Measurements from ENCODE around the gene IFRD2. TPM values are rescaled to one million over a fixed set of nuclear protein-coding genes. Genes with fewer than 3 reads are reported as not detected.

Gene IFRD2
- total RNA-seq, 1 experiment from 2014 or later: 111 TPM

DNA sequence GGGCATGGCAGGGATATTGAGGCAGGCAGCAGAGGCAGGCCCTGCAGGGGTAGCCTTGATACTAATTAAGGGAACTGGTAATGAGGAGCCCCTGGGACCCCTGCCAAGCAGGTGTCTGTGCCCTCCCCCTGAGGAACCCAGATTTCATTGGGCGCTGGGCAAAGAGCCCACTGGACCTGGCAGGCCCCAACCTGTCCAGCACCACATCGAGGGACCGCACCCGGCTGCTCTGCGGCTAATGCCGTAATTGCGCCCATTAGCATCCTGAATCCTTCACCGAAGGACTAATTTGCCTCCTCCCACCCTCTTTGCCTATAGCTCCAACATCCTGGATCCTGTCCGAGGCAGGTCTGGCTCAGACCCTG is 37.0 kb downstream of the IFRD2 start:
- ChIA-PET CTCF (no interaction called here), POLR2A (no interaction called here)
- no peaks in the 10 kb centered on the region; the same call in 1 of the 2 replicates for H3K4me1 ChIP-seq (ENCODE audit: control insufficient read depth, insufficient read depth, low read length)
- no peak for ATAC-seq
- intact Hi-C loops (cut with micrococcal nuclease; ENCODE audit: unreplicated experiment): no loop called here
- no TSS peak for BruUV-seq (replicated peaks)
- DNase-seq (ENCODE audit: low read depth, low spot score): no peak
- no peaks in the 10 kb centered on the region for H3K27me3 ChIP-seq (ENCODE audit: control insufficient read depth, insufficient read depth, low read length)
- no peaks in the 10 kb centered on the region for H3K36me3 ChIP-seq (ENCODE audit: control insufficient read depth, insufficient read depth, low read length)
- no peak overlapping the region for H3K27ac ChIP-seq (ENCODE audit: low read length)
- no peak for TF ChIP-seq TCF7L2 (IDR thresholded peaks at IDR 0.05; ENCODE audit: low read depth, low read length)
- TF ChIP-seq, protein P1, sequence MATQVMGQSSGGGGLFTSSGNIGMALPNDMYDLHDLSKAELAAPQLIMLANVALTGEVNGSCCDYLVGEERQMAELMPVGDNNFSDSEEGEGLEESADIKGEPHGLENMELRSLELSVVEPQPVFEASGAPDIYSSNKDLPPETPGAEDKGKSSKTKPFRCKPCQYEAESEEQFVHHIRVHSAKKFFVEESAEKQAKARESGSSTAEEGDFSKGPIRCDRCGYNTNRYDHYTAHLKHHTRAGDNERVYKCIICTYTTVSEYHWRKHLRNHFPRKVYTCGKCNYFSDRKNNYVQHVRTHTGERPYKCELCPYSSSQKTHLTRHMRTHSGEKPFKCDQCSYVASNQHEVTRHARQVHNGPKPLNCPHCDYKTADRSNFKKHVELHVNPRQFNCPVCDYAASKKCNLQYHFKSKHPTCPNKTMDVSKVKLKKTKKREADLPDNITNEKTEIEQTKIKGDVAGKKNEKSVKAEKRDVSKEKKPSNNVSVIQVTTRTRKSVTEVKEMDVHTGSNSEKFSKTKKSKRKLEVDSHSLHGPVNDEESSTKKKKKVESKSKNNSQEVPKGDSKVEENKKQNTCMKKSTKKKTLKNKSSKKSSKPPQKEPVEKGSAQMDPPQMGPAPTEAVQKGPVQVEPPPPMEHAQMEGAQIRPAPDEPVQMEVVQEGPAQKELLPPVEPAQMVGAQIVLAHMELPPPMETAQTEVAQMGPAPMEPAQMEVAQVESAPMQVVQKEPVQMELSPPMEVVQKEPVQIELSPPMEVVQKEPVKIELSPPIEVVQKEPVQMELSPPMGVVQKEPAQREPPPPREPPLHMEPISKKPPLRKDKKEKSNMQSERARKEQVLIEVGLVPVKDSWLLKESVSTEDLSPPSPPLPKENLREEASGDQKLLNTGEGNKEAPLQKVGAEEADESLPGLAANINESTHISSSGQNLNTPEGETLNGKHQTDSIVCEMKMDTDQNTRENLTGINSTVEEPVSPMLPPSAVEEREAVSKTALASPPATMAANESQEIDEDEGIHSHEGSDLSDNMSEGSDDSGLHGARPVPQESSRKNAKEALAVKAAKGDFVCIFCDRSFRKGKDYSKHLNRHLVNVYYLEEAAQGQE (IDR thresholded peaks at IDR 0.05; ENCODE audit: insufficient read depth in 1 of 2, low read depth in 2 of 2, low read length in 1 of 2): no peak
- H3K4me3 ChIP-seq (ENCODE audit: low read depth in 2 of 2, low read length in 2 of 2): no peak overlapping the region
- no peaks in the 10 kb centered on the region for H3K9me3 ChIP-seq (ENCODE audit: control insufficient read depth, insufficient read depth, low read depth, low read length)
- in situ Hi-C loops (cut with HindIII; ENCODE audit: low pct_unique_long_range_greater_than_20kb, low sequenced_read_pairs): no loop called here

DNA sequence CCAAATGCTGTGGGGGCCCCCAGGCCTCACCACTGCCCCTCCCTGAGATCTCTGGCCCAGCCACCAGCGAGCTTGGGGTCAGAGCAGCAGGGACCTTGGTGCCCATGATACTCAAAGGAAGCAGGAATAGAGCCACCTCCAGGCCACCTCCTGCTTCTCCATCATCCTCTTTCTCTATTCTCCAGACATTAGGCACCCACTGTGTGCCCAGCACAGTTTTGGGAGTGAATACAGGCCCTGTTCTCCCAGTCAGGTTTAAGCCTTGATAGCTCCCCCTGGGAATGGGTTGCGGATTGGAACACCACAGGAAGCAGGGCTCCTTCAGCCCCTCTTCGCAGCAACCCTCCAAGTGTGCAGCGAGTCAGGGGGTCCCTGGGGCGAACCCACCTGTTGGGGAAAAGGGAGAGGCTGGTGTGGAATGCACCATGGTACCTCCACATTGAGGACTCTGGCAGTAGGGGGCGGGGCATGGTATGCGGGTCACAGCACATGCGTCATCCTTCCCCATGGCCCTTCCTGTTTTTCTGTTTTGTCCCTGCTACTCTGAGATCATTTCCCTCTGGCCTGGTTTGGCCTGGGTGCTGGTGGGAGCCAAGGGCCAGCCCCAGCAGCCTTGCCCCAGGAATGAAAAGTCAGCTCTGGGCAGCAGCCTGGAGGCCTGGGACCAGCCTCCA is 37.5 kb downstream of the IFRD2 start:
- Histone ChIP-seq H3K27me3 (ENCODE audit: control insufficient read depth, insufficient read depth, low read length) (no peaks in the 10 kb centered on the region), H3K9me3 (ENCODE audit: control insufficient read depth, insufficient read depth, low read depth, low read length) (no peaks in the 10 kb centered on the region), H3K36me3 (ENCODE audit: control insufficient read depth, insufficient read depth, low read length) (no peaks in the 10 kb centered on the region), H3K4me3 (ENCODE audit: low read depth in 2 of 2, low read length in 2 of 2) (no peak overlapping the region), H3K4me1 (ENCODE audit: control insufficient read depth, insufficient read depth, low read length) (no peaks in the 10 kb centered on the region; the same call in 1 of the 2 replicates), H3K27ac (ENCODE audit: low read length) (no peak overlapping the region)
- intact Hi-C loops (cut with micrococcal nuclease; ENCODE audit: unreplicated experiment): no loop called here
- BruUV-seq (replicated peaks): no TSS peak
- POLR2A ChIA-PET: no interaction called here
- ATAC-seq (no peak), DNase-seq (ENCODE audit: low read depth, low spot score) (no peak)
- TF ChIP-seq TCF7L2 (IDR thresholded peaks at IDR 0.05; ENCODE audit: low read depth, low read length) (no peak), POLR2AphosphoS5 (IDR thresholded peaks at IDR 0.05; ENCODE audit: low read depth, low read length) (no peak), SIN3A (IDR thresholded peaks at IDR 0.05; ENCODE audit: borderline replicate concordance, insufficient read depth, low read depth, low read length) (no peak)
- TF ChIP-seq, protein P2, sequence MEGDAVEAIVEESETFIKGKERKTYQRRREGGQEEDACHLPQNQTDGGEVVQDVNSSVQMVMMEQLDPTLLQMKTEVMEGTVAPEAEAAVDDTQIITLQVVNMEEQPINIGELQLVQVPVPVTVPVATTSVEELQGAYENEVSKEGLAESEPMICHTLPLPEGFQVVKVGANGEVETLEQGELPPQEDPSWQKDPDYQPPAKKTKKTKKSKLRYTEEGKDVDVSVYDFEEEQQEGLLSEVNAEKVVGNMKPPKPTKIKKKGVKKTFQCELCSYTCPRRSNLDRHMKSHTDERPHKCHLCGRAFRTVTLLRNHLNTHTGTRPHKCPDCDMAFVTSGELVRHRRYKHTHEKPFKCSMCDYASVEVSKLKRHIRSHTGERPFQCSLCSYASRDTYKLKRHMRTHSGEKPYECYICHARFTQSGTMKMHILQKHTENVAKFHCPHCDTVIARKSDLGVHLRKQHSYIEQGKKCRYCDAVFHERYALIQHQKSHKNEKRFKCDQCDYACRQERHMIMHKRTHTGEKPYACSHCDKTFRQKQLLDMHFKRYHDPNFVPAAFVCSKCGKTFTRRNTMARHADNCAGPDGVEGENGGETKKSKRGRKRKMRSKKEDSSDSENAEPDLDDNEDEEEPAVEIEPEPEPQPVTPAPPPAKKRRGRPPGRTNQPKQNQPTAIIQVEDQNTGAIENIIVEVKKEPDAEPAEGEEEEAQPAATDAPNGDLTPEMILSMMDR (IDR thresholded peaks at IDR 0.05): no peak
- in situ Hi-C loops (cut with HindIII; ENCODE audit: low pct_unique_long_range_greater_than_20kb, low sequenced_read_pairs): no loop called here
- CTCF ChIA-PET: interaction anchor here (0.6 kb wide), 1 partner anchor 307 kb away, joined by 8 read pairs; no protein-coding TSS in a partner anchor

DNA sequence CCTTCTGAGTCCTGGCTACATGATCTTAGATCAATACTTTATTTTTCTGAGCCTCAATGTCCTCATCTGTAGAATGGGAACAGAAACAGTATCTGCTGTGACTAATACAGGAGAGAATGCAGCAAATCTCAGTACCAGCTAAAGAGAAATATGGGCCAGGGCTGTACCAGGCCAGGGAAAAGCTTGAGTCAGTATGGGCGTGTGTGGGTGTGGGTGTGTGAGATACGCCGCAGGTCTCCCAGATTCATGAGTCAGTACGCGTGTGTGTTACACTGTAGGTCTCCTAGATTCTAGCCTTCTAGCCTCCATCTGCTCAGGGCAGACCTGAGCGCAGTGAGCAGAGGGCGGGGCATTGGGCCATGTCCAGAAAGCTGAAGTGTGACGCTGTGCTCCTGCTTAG is 41.0 kb downstream of the IFRD2 start:
- ChIA-PET CTCF (no interaction called here), POLR2A (no interaction called here)
- ATAC-seq (no peak), DNase-seq (ENCODE audit: low read depth, low spot score) (no peak)
- H3K4me1 ChIP-seq (ENCODE audit: control insufficient read depth, insufficient read depth, low read length): peaks cover 19% of the 10 kb centered on the region
- no TSS peak for BruUV-seq (replicated peaks)
- intact Hi-C loops (cut with micrococcal nuclease; ENCODE audit: unreplicated experiment): no loop called here
- no peak overlapping the region for H3K27ac ChIP-seq (ENCODE audit: low read length)
- in situ Hi-C loops (cut with HindIII; ENCODE audit: low pct_unique_long_range_greater_than_20kb, low sequenced_read_pairs): no loop called here
- no peaks in the 10 kb centered on the region for H3K36me3 ChIP-seq (ENCODE audit: control insufficient read depth, insufficient read depth, low read length)
- H3K4me3 ChIP-seq (ENCODE audit: low read depth in 2 of 2, low read length in 2 of 2): no peak overlapping the region
- H3K9me3 ChIP-seq (ENCODE audit: control insufficient read depth, insufficient read depth, low read depth, low read length): no peaks in the 10 kb centered on the region
- no peaks in the 10 kb centered on the region for H3K27me3 ChIP-seq (ENCODE audit: control insufficient read depth, insufficient read depth, low read length)
- TF ChIP-seq, protein P1 (IDR thresholded peaks at IDR 0.05; ENCODE audit: insufficient read depth in 1 of 2, low read depth in 2 of 2, low read length in 1 of 2): no peak
- TF ChIP-seq POLR2AphosphoS5 (IDR thresholded peaks at IDR 0.05; ENCODE audit: low read depth, low read length) (no peak), TCF7L2 (IDR thresholded peaks at IDR 0.05; ENCODE audit: low read depth, low read length) (no peak)

Data from Panc1 (cell line).